ENCODE data around the gene HNRNPK. TPM values are rescaled to one million over a fixed set of nuclear protein-coding genes. Genes with fewer than 3 reads are reported as not detected.
A peak's percentile ranks its signal among the peaks of the same experiment; 100 is the strongest.

Gene HNRNPK
- total and polyA plus RNA-seq, 2 of the 13 experiments (the other 11 are each of a cell fraction or from before 2014, with no cell fraction given): 321 to 712 TPM

GRCh38 chr9:83980395-83981125, 545 bp upstream of the HNRNPK start, which contains the start of gene RMI1 (continued):
- TF ChIP-seq ZNF207 (IDR thresholded peaks at IDR 0.05; ENCODE audit: borderline replicate concordance) (no peak), ZNF563 (CRISPR knock-in tag; IDR thresholded peaks at IDR 0.05) (peak; percentile 41; the same call in 1 of the 2 replicates), NCOR1 (IDR thresholded peaks at IDR 0.05; ENCODE audit: borderline replicate concordance, low read length) (no peak; the same call in 1 of the 2 replicates), ZFX (CRISPR knock-in tag; IDR thresholded peaks at IDR 0.05; ENCODE audit: low read depth) (peak; percentile 83), ZNF121 (CRISPR knock-in tag; IDR thresholded peaks at IDR 0.05) (no peak), IRF2 (CRISPR knock-in tag; IDR thresholded peaks at IDR 0.05) (peak; percentile 47; the same call in 1 of the 2 replicates), ELF3 (CRISPR knock-in tag; IDR thresholded peaks at IDR 0.05) (peak; percentile 16), HOXA5 (CRISPR knock-in tag; IDR thresholded peaks at IDR 0.05) (peak; percentile 41; the same call in 1 of the 2 replicates), THAP11 (CRISPR knock-in tag; IDR thresholded peaks at IDR 0.05) (peak; percentile 70), SOX13 (IDR thresholded peaks at IDR 0.05) (no peak), SOX13 (CRISPR knock-in tag; conservative IDR thresholded peaks at IDR 0.05 in 1 of 2, IDR thresholded peaks at IDR 0.05 in 1 of 2) (no peak; a peak in 1 of 4 replicates), AKAP8 (CRISPR knock-in tag; IDR thresholded peaks at IDR 0.05) (peak; percentile 29; the same call in 1 of the 2 replicates), POGZ (CRISPR knock-in tag; IDR thresholded peaks at IDR 0.05) (peak; percentile 70), IKZF5 (CRISPR knock-in tag; IDR thresholded peaks at IDR 0.05) (peak; percentile 69), RBM22 (optimal IDR thresholded peaks at IDR 0.05; ENCODE audit: low read length) (no peak), ZNF792 (CRISPR knock-in tag; IDR thresholded peaks at IDR 0.05) (0 out of 2 replicates have a peak, but pooled peaks have one; percentile 38), IKZF4 (CRISPR knock-in tag; IDR thresholded peaks at IDR 0.05; ENCODE audit: borderline replicate concordance, low read depth, not compliant biosample characterization) (no peak), SKIL (CRISPR knock-in tag; IDR thresholded peaks at IDR 0.05; ENCODE audit: borderline replicate concordance) (peak; percentile 69; the same call in 1 of the 2 replicates), MNT (IDR thresholded peaks at IDR 0.05) (peak; percentile 38), NFIC (IDR thresholded peaks at IDR 0.05; ENCODE audit: low read length) (no peak), HOMEZ (CRISPR knock-in tag; IDR thresholded peaks at IDR 0.05; ENCODE audit: low read depth) (peak; percentile 59), ZNF510 (CRISPR knock-in tag; IDR thresholded peaks at IDR 0.05; ENCODE audit: low read depth) (0 out of 2 replicates have a peak, but pooled peaks have one; percentile 23)

All from HepG2 (cell line).